Measurements from ENCODE around the gene ADAMTS16. TPM values are rescaled to one million over a fixed set of nuclear protein-coding genes. Genes with fewer than 3 reads are reported as not detected.

ADAMTS16 gene
- total RNA-seq, 1 experiment from 2014 or later, result 30.1 TPM

DNA sequence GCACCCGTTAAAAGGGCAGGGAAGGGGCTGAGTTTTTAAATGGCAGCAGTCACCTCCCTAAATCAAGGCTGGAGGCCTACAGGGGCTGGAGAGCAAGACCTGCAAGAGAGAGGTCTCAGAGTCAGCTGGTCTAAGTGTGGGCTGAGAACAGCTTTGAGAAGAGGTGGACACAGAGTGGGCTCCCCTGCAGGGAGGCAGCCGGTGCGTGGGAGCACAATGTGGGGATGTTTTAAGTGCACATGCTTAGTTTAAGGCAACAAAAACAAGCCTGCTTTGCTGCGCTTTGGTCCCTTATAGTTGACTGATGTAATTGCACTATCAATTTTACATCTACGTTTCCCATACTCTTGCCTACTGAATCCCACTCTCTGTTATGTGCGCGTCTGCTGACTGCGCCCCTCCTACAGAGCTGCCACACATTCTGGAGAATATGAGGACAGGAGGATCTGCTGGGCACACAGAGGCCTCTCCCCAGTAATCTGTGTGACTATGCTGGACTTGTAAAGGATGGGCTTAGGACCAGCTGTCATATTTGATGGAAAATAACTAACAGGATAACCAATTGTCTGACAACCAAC, 220.3 kb downstream of the ADAMTS16 start:
- CTCF ChIA-PET, result no interaction called here
- no peak overlapping the region; the same call in 1 of the 2 replicates for H3K27ac Mint-ChIP-seq
- H3K4me1 Mint-ChIP-seq, result peaks cover 33% of the 10 kb centered on the region
- H3K4me3 Mint-ChIP-seq, result no peak overlapping the region
- no peaks in the 10 kb centered on the region for H3K36me3 Mint-ChIP-seq
- POLR2A ChIA-PET, result no interaction called here
- DNase-seq (ENCODE audit: low spot score), result no peak
- TF ChIP-seq, protein P1, sequence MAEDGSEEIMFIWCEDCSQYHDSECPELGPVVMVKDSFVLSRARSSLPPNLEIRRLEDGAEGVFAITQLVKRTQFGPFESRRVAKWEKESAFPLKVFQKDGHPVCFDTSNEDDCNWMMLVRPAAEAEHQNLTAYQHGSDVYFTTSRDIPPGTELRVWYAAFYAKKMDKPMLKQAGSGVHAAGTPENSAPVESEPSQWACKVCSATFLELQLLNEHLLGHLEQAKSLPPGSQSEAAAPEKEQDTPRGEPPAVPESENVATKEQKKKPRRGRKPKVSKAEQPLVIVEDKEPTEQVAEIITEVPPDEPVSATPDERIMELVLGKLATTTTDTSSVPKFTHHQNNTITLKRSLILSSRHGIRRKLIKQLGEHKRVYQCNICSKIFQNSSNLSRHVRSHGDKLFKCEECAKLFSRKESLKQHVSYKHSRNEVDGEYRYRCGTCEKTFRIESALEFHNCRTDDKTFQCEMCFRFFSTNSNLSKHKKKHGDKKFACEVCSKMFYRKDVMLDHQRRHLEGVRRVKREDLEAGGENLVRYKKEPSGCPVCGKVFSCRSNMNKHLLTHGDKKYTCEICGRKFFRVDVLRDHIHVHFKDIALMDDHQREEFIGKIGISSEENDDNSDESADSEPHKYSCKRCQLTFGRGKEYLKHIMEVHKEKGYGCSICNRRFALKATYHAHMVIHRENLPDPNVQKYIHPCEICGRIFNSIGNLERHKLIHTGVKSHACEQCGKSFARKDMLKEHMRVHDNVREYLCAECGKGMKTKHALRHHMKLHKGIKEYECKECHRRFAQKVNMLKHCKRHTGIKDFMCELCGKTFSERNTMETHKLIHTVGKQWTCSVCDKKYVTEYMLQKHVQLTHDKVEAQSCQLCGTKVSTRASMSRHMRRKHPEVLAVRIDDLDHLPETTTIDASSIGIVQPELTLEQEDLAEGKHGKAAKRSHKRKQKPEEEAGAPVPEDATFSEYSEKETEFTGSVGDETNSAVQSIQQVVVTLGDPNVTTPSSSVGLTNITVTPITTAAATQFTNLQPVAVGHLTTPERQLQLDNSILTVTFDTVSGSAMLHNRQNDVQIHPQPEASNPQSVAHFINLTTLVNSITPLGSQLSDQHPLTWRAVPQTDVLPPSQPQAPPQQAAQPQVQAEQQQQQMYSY (CRISPR knock-in tag; IDR thresholded peaks at IDR 0.05), result no peak
- TF ChIP-seq, protein P2, sequence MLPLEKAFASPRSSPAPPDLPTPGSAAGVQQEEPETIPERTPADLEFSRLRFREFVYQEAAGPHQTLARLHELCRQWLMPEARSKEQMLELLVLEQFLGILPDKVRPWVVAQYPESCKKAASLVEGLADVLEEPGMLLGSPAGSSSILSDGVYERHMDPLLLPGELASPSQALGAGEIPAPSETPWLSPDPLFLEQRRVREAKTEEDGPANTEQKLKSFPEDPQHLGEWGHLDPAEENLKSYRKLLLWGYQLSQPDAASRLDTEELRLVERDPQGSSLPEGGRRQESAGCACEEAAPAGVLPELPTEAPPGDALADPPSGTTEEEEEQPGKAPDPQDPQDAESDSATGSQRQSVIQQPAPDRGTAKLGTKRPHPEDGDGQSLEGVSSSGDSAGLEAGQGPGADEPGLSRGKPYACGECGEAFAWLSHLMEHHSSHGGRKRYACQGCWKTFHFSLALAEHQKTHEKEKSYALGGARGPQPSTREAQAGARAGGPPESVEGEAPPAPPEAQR (CRISPR knock-in tag; IDR thresholded peaks at IDR 0.05), result no peak
- TF ChIP-seq NR3C1 (CRISPR knock-in tag; conservative IDR thresholded peaks at IDR 0.05; ENCODE audit: low read depth), result no peak
- no peak for TF ChIP-seq FOXJ3 (CRISPR knock-in tag; IDR thresholded peaks at IDR 0.05; ENCODE audit: borderline replicate concordance)
- no peak for TF ChIP-seq SMAD4 (CRISPR knock-in tag; IDR thresholded peaks at IDR 0.05)
- TF ChIP-seq CBFB (CRISPR knock-in tag; IDR thresholded peaks at IDR 0.05; ENCODE audit: low read depth), result no peak
- TF ChIP-seq, protein P3, sequence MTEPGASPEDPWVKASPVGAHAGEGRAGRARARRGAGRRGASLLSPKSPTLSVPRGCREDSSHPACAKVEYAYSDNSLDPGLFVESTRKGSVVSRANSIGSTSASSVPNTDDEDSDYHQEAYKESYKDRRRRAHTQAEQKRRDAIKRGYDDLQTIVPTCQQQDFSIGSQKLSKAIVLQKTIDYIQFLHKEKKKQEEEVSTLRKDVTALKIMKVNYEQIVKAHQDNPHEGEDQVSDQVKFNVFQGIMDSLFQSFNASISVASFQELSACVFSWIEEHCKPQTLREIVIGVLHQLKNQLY (CRISPR knock-in tag; IDR thresholded peaks at IDR 0.05), result no peak
- TF ChIP-seq, protein P4, sequence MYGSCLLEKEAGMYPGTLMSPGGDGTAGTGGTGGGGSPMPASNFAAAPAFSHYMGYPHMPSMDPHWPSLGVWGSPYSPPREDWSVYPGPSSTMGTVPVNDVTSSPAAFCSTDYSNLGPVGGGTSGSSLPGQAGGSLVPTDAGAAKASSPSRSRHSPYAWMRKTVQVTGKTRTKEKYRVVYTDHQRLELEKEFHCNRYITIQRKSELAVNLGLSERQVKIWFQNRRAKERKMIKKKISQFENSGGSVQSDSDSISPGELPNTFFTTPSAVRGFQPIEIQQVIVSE (CRISPR knock-in tag; IDR thresholded peaks at IDR 0.05; ENCODE audit: borderline replicate concordance), result no peak
- TF ChIP-seq JAZF1 (CRISPR knock-in tag; IDR thresholded peaks at IDR 0.05), result no peak
- TF ChIP-seq, protein P5, sequence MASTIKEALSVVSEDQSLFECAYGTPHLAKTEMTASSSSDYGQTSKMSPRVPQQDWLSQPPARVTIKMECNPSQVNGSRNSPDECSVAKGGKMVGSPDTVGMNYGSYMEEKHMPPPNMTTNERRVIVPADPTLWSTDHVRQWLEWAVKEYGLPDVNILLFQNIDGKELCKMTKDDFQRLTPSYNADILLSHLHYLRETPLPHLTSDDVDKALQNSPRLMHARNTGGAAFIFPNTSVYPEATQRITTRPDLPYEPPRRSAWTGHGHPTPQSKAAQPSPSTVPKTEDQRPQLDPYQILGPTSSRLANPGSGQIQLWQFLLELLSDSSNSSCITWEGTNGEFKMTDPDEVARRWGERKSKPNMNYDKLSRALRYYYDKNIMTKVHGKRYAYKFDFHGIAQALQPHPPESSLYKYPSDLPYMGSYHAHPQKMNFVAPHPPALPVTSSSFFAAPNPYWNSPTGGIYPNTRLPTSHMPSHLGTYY (CRISPR knock-in tag; IDR thresholded peaks at IDR 0.05), result no peak
- TF ChIP-seq, protein P6, sequence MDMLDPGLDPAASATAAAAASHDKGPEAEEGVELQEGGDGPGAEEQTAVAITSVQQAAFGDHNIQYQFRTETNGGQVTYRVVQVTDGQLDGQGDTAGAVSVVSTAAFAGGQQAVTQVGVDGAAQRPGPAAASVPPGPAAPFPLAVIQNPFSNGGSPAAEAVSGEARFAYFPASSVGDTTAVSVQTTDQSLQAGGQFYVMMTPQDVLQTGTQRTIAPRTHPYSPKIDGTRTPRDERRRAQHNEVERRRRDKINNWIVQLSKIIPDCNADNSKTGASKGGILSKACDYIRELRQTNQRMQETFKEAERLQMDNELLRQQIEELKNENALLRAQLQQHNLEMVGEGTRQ (CRISPR knock-in tag; IDR thresholded peaks at IDR 0.05), result no peak
- no peak for TF ChIP-seq HMGA2 (CRISPR knock-in tag; IDR thresholded peaks at IDR 0.05)
- TF ChIP-seq, protein P7, sequence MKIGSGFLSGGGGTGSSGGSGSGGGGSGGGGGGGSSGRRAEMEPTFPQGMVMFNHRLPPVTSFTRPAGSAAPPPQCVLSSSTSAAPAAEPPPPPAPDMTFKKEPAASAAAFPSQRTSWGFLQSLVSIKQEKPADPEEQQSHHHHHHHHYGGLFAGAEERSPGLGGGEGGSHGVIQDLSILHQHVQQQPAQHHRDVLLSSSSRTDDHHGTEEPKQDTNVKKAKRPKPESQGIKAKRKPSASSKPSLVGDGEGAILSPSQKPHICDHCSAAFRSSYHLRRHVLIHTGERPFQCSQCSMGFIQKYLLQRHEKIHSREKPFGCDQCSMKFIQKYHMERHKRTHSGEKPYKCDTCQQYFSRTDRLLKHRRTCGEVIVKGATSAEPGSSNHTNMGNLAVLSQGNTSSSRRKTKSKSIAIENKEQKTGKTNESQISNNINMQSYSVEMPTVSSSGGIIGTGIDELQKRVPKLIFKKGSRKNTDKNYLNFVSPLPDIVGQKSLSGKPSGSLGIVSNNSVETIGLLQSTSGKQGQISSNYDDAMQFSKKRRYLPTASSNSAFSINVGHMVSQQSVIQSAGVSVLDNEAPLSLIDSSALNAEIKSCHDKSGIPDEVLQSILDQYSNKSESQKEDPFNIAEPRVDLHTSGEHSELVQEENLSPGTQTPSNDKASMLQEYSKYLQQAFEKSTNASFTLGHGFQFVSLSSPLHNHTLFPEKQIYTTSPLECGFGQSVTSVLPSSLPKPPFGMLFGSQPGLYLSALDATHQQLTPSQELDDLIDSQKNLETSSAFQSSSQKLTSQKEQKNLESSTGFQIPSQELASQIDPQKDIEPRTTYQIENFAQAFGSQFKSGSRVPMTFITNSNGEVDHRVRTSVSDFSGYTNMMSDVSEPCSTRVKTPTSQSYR (CRISPR knock-in tag; IDR thresholded peaks at IDR 0.05), result no peak
- TF ChIP-seq ZNF416 (CRISPR knock-in tag; IDR thresholded peaks at IDR 0.05), result no peak
- TF ChIP-seq, protein P8, sequence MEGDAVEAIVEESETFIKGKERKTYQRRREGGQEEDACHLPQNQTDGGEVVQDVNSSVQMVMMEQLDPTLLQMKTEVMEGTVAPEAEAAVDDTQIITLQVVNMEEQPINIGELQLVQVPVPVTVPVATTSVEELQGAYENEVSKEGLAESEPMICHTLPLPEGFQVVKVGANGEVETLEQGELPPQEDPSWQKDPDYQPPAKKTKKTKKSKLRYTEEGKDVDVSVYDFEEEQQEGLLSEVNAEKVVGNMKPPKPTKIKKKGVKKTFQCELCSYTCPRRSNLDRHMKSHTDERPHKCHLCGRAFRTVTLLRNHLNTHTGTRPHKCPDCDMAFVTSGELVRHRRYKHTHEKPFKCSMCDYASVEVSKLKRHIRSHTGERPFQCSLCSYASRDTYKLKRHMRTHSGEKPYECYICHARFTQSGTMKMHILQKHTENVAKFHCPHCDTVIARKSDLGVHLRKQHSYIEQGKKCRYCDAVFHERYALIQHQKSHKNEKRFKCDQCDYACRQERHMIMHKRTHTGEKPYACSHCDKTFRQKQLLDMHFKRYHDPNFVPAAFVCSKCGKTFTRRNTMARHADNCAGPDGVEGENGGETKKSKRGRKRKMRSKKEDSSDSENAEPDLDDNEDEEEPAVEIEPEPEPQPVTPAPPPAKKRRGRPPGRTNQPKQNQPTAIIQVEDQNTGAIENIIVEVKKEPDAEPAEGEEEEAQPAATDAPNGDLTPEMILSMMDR (IDR thresholded peaks at IDR 0.05), result no peak
- no peak for TF ChIP-seq GTF2I (CRISPR knock-in tag; conservative IDR thresholded peaks at IDR 0.05)
- TF ChIP-seq, protein P9, sequence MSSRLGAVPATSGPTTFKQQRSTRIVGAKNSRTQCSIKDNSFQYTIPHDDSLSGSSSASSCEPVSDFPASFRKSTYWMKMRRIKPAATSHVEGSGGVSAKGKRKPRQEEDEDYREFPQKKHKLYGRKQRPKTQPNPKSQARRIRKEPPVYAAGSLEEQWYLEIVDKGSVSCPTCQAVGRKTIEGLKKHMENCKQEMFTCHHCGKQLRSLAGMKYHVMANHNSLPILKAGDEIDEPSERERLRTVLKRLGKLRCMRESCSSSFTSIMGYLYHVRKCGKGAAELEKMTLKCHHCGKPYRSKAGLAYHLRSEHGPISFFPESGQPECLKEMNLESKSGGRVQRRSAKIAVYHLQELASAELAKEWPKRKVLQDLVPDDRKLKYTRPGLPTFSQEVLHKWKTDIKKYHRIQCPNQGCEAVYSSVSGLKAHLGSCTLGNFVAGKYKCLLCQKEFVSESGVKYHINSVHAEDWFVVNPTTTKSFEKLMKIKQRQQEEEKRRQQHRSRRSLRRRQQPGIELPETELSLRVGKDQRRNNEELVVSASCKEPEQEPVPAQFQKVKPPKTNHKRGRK (CRISPR knock-in tag; IDR thresholded peaks at IDR 0.05; ENCODE audit: borderline replicate concordance), result no peak
- TF ChIP-seq FOXK1 (CRISPR knock-in tag; IDR thresholded peaks at IDR 0.05), result no peak
- no peaks in the 10 kb centered on the region; the same call in 1 of the 2 replicates for H3K27me3 Mint-ChIP-seq (ENCODE audit: low read depth)
- H3K9me3 Mint-ChIP-seq, result peaks cover 7% of the 10 kb centered on the region
- no peak for ATAC-seq

All from WTC11 (cell line).